DND-41 (cell line): ENCODE data around the gene LIMS1.

ENCODE experiments used
- ATAC-seq: fragments of 200-7000 bp; cut with Tn5 transposase; 3 replicates; pipeline ENCODE4 v1.9.1; 2021; ENCODE audit warnings: low read depth; ENCODE audit not compliant: insufficient read depth
- DNase-seq: peaks from one replicate; pipeline ENCODE4 v3.0.0-alpha.2; 2020
- H2AFZ ChIP-seq: 2 replicates; pipeline ENCODE4 v1.6.0; 2012; ENCODE audit warnings: low read depth, low read length
- H3K27ac ChIP-seq: 2 replicates; pipeline ENCODE4 v1.5.1; 2012; ENCODE audit warnings: low read length, inconsistent platforms
- H3K27me3 ChIP-seq: fragments of 200-600 bp; sonication (generic); 2 replicates; pipeline ENCODE4 v1.6.0; 2012; ENCODE audit warnings: low read length, mild to moderate bottlenecking, inconsistent platforms; ENCODE audit not compliant: insufficient read depth, poor library complexity
- H3K36me3 ChIP-seq: 2 replicates; pipeline ENCODE4 v1.5.1; 2012; ENCODE audit warnings: low read length, inconsistent platforms; ENCODE audit not compliant: insufficient read depth
- H3K4me1 ChIP-seq: 2 replicates; pipeline ENCODE4 v1.5.1; 2012; ENCODE audit warnings: mild to moderate bottlenecking, low read length; ENCODE audit not compliant: insufficient read depth
- H3K4me2 ChIP-seq: 2 replicates; pipeline ENCODE4 v1.6.0; 2012; ENCODE audit warnings: mild to moderate bottlenecking, moderate library complexity, low read length, inconsistent platforms; ENCODE audit not compliant: insufficient read depth
- H3K4me3 ChIP-seq, 2 experiments: fragments of 200-600 bp in 1 of 2; shearing (Covaris generic) in 1 of 2; 2 replicates each; pipeline ENCODE4 v1.5.1; 2012 to 2016; ENCODE audit warnings: inconsistent platforms in 2 of 2, low read length in 2 of 2, mild to moderate bottlenecking in 2 of 2, low read depth in 1 of 2, moderate library complexity in 1 of 2
- H3K79me2 ChIP-seq: 2 replicates; pipeline ENCODE4 v1.6.0; 2012; ENCODE audit warnings: low read length, inconsistent platforms; ENCODE audit not compliant: insufficient read depth
- H3K9ac ChIP-seq: 2 replicates; pipeline ENCODE4 v1.6.0; 2012; ENCODE audit warnings: low read depth, mild to moderate bottlenecking, inconsistent platforms, low read length, moderate library complexity
- H3K9me3 ChIP-seq: 2 replicates; pipeline ENCODE4 v1.5.1; 2012; ENCODE audit warnings: low read length, moderate library complexity, mild to moderate bottlenecking, inconsistent platforms; ENCODE audit not compliant: insufficient read depth, severe bottlenecking
- H4K20me1 ChIP-seq: 2 replicates; pipeline ENCODE4 v1.6.0; 2012; ENCODE audit warnings: low read length; ENCODE audit not compliant: insufficient read depth
- EZH2 ChIP-seq: IDR thresholded peaks from 3 replicates; pipeline ENCODE4 v1.6.1; 2012; ENCODE audit warnings: borderline replicate concordance, low read depth, mild to moderate bottlenecking, moderate library complexity, low read length, inconsistent platforms; ENCODE audit not compliant: severe bottlenecking
- TF ChIP-seq, protein P1 (sequence below): IDR thresholded peaks from 2 replicates; pipeline ENCODE4 v1.5.1; 2012; ENCODE audit warnings: borderline replicate concordance, low read length, moderate library complexity, mild to moderate bottlenecking; ENCODE audit not compliant: poor library complexity, severe bottlenecking; ENCODE audit errors: extremely low read depth

Gene LIMS1

DNA sequence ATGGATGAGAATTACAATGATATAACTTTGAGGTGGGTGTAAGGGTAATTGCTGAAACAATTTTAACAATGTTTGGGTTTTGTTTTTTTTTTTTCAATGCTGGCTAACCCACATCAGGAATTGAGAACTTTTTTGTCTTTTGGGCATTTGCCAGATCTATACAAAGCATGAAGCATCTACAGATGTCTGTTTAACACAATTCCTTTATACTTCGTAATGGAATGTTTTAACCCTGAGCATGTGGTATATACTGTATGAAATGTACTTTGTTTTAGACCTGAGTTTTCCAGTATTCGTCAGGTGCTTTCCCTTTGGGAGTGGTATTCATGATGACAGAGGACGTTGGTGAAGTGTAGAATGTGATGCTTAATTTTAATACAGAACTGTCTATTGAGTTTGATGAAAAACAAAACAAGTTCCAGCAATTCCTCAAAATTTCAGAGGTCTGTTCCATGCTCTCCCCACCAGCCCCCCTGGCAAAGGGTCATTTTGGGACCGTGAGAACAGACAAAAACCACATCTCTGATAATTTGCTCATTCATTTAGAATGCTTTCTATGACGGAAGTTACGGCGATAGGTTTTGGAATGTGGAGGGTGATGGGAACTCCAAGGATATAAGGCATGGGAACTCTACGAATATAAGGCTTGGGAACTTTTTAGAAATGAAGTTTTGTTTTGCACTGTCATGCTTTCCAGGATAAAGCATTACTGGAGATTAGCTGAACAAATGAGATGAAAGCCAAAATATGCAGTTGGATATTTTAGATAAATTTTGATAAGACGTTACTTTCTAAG lies 14.1 kb downstream of the LIMS1 start:
- H3K36me3 ChIP-seq, result no peaks in the 10 kb centered on the region
- H4K20me1 ChIP-seq, result peaks cover 8% of the 10 kb centered on the region; the same call in 1 of the 2 replicates
- H3K4me3 ChIP-seq, result no peak overlapping the region
- H3K9me3 ChIP-seq, result peaks cover 5% of the 10 kb centered on the region
- no peak for ATAC-seq
- no peak overlapping the region for H2AFZ ChIP-seq
- no peaks in the 10 kb centered on the region for H3K27me3 ChIP-seq
- no peak overlapping the region for H3K9ac ChIP-seq
- no peak for DNase-seq
- no peaks in the 10 kb centered on the region for H3K4me1 ChIP-seq
- H3K79me2 ChIP-seq, result peaks cover 21% of the 10 kb centered on the region; the same call in 1 of the 2 replicates
- no peak overlapping the region for H3K27ac ChIP-seq
- H3K4me2 ChIP-seq, result no peak overlapping the region
- TF ChIP-seq, protein P1, sequence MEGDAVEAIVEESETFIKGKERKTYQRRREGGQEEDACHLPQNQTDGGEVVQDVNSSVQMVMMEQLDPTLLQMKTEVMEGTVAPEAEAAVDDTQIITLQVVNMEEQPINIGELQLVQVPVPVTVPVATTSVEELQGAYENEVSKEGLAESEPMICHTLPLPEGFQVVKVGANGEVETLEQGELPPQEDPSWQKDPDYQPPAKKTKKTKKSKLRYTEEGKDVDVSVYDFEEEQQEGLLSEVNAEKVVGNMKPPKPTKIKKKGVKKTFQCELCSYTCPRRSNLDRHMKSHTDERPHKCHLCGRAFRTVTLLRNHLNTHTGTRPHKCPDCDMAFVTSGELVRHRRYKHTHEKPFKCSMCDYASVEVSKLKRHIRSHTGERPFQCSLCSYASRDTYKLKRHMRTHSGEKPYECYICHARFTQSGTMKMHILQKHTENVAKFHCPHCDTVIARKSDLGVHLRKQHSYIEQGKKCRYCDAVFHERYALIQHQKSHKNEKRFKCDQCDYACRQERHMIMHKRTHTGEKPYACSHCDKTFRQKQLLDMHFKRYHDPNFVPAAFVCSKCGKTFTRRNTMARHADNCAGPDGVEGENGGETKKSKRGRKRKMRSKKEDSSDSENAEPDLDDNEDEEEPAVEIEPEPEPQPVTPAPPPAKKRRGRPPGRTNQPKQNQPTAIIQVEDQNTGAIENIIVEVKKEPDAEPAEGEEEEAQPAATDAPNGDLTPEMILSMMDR, result no peak
- no peak for TF ChIP-seq EZH2

DNA sequence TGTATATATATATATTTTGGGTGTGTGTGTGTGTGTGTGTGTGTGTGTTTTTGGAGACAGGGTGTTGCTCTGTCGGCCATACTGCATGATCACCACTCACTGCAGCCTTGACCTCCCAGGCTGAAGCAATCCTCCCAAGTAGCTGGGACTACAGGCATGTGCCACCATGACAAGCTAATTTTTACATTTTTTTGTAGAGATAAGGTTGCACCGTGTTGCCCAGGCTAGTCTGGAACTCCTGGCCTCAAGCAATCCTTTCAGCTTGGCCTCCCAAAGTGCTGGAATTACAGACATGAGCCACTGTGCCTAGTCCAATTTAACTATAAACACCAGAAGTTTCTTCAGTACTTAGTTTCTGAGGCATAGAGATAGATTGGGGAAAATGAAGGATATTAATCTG lies 18.3 kb downstream of the LIMS1 start:
- no peak overlapping the region for H3K9ac ChIP-seq
- H3K36me3 ChIP-seq, result no peaks in the 10 kb centered on the region
- H3K9me3 ChIP-seq, result no peaks in the 10 kb centered on the region
- ATAC-seq, result no peak
- no peak for TF ChIP-seq EZH2
- TF ChIP-seq, protein P1, result no peak
- no peak overlapping the region for H3K27ac ChIP-seq
- no peaks in the 10 kb centered on the region for H3K4me1 ChIP-seq
- DNase-seq, result no peak
- H3K27me3 ChIP-seq, result no peaks in the 10 kb centered on the region
- H2AFZ ChIP-seq, result no peak overlapping the region
- H3K4me3 ChIP-seq, result no peak overlapping the region
- peaks cover 30% of the 10 kb centered on the region; the same call in 1 of the 2 replicates for H3K79me2 ChIP-seq
- H4K20me1 ChIP-seq, result peaks cover 10% of the 10 kb centered on the region; the same call in 1 of the 2 replicates
- no peak overlapping the region for H3K4me2 ChIP-seq

DNA sequence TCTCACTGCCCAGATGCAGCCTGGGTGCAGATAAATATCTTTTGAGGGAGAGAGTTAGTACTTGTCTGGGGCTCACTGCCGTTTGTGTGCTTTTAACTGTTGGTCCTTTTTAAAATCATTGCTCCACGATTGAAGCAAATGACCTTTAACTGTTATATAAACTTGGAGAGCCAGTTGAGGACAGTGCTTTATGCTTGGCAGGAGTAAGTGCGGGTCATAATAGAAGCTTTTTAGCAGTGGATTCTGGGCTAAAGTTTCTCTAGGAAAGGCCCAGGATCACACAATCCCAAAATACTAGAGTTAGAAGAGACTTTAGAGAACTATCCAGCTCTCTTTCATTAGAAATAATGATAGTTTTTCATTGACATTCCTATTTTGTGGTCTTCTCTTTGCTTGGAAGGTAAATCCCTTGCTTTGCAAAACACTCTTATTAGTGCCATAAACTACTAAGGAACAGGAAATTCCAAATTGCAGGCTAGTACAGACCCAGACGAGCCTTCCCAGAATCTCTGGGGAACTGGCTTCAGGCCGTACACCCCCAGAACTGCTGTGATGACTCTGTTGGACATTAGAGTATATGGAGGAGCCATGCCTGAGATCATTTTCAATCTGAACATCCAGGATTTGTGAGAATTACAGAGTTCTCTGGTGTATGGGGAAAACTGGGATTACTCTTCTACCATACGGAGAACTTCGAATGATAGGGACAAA lies 19.1 kb downstream of the LIMS1 start:
- ATAC-seq (no peak), DNase-seq (no peak)
- Histone ChIP-seq H3K79me2 (peaks cover 24% of the 10 kb centered on the region; the same call in 1 of the 2 replicates), H3K4me3 (no peak overlapping the region), H3K9ac (no peak overlapping the region), H3K4me2 (no peak overlapping the region), H2AFZ (no peak overlapping the region), H4K20me1 (peaks cover 10% of the 10 kb centered on the region; the same call in 1 of the 2 replicates), H3K4me1 (no peaks in the 10 kb centered on the region), H3K27me3 (no peaks in the 10 kb centered on the region), H3K27ac (no peak overlapping the region), H3K36me3 (no peaks in the 10 kb centered on the region), H3K9me3 (no peaks in the 10 kb centered on the region)
- TF ChIP-seq, protein P1, result no peak
- no peak for TF ChIP-seq EZH2
